Uterus (tissue), 4 donors: ENCODE results near the gene C1orf198. TPM values are rescaled to one million over a fixed set of nuclear protein-coding genes. Genes with fewer than 3 reads are reported as not detected.

Experiments used
- DNase-seq, 2 donors: peaks; one replicate each; pipeline ENCODE4 v3.0.0-alpha.2; 2019 to 2020
- H3K27ac ChIP-seq, 2 donors: fragments of 200-600 bp; sonication (generic); 1 replicate in 1 of 2; 2 replicates in 1 of 2; pipeline ENCODE4 v1.5.1; 2016 to 2018
- H3K27me3 ChIP-seq, 2 donors: fragments of 200-600 bp; sonication (generic); one replicate each; pipeline ENCODE4 v1.5.1; 2018 to 2019; ENCODE audit warnings: control low read depth in 1 of 2
- H3K36me3 ChIP-seq, 2 donors: fragments of 200-600 bp; sonication (generic); one replicate each; pipeline ENCODE4 v1.5.1; 2019; ENCODE audit warnings: control low read depth in 1 of 2
- H3K4me1 ChIP-seq, 2 donors: fragments of 200-600 bp; sonication (generic); one replicate each; pipeline ENCODE4 v1.5.1; 2018 to 2019; ENCODE audit warnings: control low read depth in 1 of 2
- H3K4me3 ChIP-seq, 2 donors: fragments of 200-600 bp; sonication (generic); 1 replicate in 1 of 2; 2 replicates in 1 of 2; pipeline ENCODE4 v1.5.1; 2018 to 2019; ENCODE audit warnings: mild to moderate bottlenecking in 1 of 2
- H3K9me3 ChIP-seq, 2 donors: fragments of 200-600 bp; sonication (generic); one replicate each; pipeline ENCODE4 v1.5.1; 2019; ENCODE audit warnings: control low read depth in 1 of 2
- POLR2A ChIP-seq, 2 donors: fragments of 450-650 bp; IDR thresholded peaks; one replicate each; pipeline ENCODE4 v1.6.1; 2016; ENCODE audit warnings: antibody characterized with exemption in 2 of 2, mild to moderate bottlenecking in 1 of 2, moderate library complexity in 1 of 2
- intact Hi-C: fragments of 100-400 bp; cut with DNase I; formaldehyde crosslinking; loops from one replicate; pipeline ENCODE4 v1.15.1; 2023; ENCODE audit warnings: low total_unique reads
- total RNA-seq, 4 donors: library from RNA; depleted of rRNA in 3 of 4; stranded (reverse); fragments of >200 nt in 3 of 4; gene quantifications; one replicate each; pipeline versions ENCODE4 v1.1.0 to v1.2.4, GENCODE V29; 2014 to 2023
- TF ChIP-seq, protein P1 (sequence below), 4 experiments: fragments of 200-600 bp in 2 of 4; fragments of 450-650 bp in 2 of 4; sonication (generic) in 2 of 4; IDR thresholded peaks; one replicate each; pipeline ENCODE4 v1.5.1; 2016 to 2019; ENCODE audit warnings: antibody characterized with exemption in 4 of 4, mild to moderate bottlenecking in 2 of 4, moderate library complexity in 1 of 4
- donor health status: DM: yes; HTN: yes; CAD: no.

C1orf198 gene, protein sequence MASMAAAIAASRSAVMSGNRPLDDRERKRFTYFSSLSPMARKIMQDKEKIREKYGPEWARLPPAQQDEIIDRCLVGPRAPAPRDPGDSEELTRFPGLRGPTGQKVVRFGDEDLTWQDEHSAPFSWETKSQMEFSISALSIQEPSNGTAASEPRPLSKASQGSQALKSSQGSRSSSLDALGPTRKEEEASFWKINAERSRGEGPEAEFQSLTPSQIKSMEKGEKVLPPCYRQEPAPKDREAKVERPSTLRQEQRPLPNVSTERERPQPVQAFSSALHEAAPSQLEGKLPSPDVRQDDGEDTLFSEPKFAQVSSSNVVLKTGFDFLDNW
- 10 to 100 TPM; 41.0 to 80.0 (median 60.8) TPM for total RNA-seq

DNA sequence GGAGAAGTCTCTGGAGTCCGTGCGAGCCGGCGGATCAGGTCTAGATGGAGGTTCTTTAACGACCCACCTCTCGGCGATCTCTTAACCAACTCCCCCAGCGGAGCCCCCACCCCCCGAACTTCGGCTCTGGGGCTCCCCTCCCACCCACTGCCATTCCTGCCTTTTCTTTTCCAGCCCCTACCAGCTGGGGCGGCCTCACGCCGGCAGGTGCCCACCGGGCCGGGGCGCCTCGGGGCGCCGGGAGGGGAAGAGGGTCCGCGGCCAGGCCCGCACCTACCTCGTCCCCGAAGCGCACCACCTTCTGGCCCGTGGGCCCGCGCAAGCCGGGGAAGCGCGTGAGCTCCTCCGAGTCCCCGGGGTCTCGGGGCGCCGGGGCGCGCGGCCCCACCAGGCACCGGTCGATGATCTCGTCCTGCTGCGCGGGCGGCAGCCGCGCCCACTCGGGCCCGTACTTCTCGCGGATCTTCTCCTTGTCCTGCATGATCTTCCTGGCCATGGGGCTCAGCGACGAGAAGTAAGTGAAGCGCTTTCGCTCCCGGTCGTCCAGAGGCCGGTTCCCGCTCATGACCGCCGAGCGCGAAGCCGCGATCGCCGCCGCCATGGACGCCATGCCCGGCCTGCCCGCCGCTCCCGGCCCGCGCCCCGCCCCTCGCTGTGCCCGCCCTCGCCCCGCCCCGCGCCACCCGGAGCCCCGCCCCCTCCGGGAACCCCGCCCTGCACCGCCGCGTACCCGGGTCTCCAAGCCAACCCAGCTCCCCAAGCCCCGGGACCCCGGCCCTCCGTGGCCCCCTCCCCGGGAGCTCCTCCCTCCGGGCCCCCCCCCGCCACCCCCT, at the start of gene C1orf198:
Gene C1orf198, minus strand, starts transcription at position 619 of the 833 bp plus-strand sequence. Its CDS starts 9 bp downstream, at position 610.
- Histone ChIP-seq H3K36me3 (no peaks in the 10 kb centered on the region), H3K27ac (peak within 1 kb of the TSS; percentile 83 to 85), H3K27me3 (no peaks in the 10 kb centered on the region), H3K4me3 (peak within 1 kb of the TSS; percentile 46 to 79), H3K4me1 (peaks cover 0 to 23% of the 10 kb centered on the region in 2 donors), H3K9me3 (no peaks in the 10 kb centered on the region)
- TF ChIP-seq POLR2A (IDR thresholded peaks at IDR 0.05): peak; percentile 54 to 77
- TF ChIP-seq, protein P1, sequence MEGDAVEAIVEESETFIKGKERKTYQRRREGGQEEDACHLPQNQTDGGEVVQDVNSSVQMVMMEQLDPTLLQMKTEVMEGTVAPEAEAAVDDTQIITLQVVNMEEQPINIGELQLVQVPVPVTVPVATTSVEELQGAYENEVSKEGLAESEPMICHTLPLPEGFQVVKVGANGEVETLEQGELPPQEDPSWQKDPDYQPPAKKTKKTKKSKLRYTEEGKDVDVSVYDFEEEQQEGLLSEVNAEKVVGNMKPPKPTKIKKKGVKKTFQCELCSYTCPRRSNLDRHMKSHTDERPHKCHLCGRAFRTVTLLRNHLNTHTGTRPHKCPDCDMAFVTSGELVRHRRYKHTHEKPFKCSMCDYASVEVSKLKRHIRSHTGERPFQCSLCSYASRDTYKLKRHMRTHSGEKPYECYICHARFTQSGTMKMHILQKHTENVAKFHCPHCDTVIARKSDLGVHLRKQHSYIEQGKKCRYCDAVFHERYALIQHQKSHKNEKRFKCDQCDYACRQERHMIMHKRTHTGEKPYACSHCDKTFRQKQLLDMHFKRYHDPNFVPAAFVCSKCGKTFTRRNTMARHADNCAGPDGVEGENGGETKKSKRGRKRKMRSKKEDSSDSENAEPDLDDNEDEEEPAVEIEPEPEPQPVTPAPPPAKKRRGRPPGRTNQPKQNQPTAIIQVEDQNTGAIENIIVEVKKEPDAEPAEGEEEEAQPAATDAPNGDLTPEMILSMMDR (IDR thresholded peaks at IDR 0.05): no peak
- intact Hi-C loops: no loop called here
- DNase-seq: peak; percentile 63 to 78

DNA sequence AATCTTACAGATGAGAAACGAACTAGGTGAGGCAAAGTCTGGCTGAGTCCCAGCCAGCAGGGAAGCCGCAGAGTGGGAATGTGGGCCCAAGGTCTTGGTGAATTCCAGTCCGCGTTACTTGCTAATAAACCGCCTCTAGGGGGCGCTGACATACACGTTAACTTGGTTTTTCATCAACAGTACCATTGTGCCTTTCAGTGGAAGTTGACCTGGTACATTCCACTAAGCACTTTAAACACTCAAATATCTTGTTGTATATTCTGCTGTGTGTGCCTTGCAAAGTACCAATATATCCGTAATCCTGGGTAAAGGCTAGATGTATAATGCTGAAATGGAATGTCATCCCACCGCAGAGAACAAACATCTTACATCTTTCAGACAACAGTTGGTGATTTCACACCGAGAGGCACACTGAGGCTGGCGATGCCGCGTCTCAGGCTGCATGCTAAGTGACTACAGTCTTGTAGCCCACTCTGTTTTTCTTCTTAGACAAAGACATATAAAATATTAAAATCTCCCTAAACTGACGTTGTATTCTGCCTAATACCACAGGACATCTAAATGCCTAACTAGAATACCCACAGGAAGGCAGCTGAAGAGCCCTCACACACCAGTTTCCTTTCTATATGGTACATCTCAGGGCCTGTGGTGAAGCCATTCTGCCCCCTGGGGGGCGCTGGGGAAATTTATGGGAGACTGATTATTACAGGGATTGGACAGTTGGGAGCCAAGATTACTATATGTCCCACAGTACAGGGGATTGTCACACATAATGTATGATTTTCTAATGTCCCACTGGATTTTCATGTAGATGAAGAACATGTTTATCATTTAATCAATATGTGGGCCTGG, 49.2 kb upstream of the C1orf198 start:
- Histone ChIP-seq H3K27ac (no peak overlapping the region), H3K27me3 (no peaks in the 10 kb centered on the region), H3K9me3 (no peaks in the 10 kb centered on the region), H3K4me1 (no peaks in the 10 kb centered on the region), H3K36me3 (no peaks in the 10 kb centered on the region), H3K4me3 (no peak overlapping the region)
- intact Hi-C loops: loop anchor here (2.0 kb wide), 1 partner anchor 119 kb away; no protein-coding TSS in a partner anchor
- peak; percentile 55 to 66 for DNase-seq
- TF ChIP-seq, protein P1 (IDR thresholded peaks at IDR 0.05): peak; percentile 53 to 57 (median 56)
- TF ChIP-seq POLR2A (IDR thresholded peaks at IDR 0.05): no peak

DNA sequence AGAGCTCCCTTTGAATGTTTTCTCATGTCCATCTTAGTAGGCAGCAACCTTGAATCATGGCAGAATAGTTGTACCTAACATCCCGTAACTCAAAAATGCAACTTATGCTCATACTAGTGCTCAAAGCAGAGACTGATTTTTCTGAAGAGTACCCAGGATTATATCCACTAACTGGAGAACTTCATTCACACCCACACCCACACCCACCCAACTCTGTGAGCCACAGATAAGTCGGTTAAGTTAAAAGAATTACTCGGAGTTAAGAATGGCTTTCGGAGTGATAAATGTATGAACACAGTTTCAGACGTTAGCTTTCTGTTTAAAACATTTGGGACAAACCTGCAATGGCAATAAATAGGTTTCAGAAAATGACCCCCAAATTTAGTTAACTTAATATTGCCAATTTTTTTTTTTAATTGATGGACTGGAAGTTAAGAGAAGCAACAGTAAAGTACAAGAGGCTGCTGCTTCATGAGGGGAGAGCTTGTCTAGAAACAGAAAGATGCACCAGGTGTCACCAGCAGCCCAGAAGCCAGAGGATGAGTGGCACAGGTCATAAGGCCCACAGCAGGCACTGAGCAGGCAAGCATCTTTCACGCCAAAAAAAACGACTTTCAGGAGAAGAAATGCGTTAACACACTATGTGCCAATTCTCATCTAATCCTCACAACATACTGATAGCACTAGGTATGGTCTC, 48.4 kb upstream of the C1orf198 start:
- Histone ChIP-seq H3K27me3 (no peaks in the 10 kb centered on the region), H3K27ac (no peak overlapping the region), H3K4me1 (no peaks in the 10 kb centered on the region), H3K36me3 (no peaks in the 10 kb centered on the region), H3K4me3 (no peak overlapping the region), H3K9me3 (no peaks in the 10 kb centered on the region)
- DNase-seq: no peak
- intact Hi-C loops: loop anchor here (2.0 kb wide), 1 partner anchor 118 kb away; no protein-coding TSS in a partner anchor
- TF ChIP-seq, protein P1 (IDR thresholded peaks at IDR 0.05): no peak
- TF ChIP-seq POLR2A (IDR thresholded peaks at IDR 0.05): no peak

- DNase-seq: no peak
- intact Hi-C loops: no loop called here
Observed at GRCh38 chr1:230915078-230915477, 46.8 kb upstream of the C1orf198 start.

More at GRCh38 chr1:230915078-230915477, 46.8 kb upstream of the C1orf198 start:
- Histone ChIP-seq H3K9me3 (no peaks in the 10 kb centered on the region), H3K27me3 (no peaks in the 10 kb centered on the region), H3K4me1 (no peaks in the 10 kb centered on the region), H3K4me3 (no peak overlapping the region), H3K36me3 (no peaks in the 10 kb centered on the region), H3K27ac (no peak overlapping the region)
- no peak for TF ChIP-seq POLR2A (IDR thresholded peaks at IDR 0.05)
- TF ChIP-seq, protein P1 (IDR thresholded peaks at IDR 0.05): no peak
